Smooth muscle cell (in vitro differentiated cells): ENCODE measurements around the gene NTNG2. TPM values are rescaled to one million over a fixed set of nuclear protein-coding genes. Genes with fewer than 3 reads are reported as not detected.

Source experiments
- DNase-seq: peaks from one replicate; lab custom pipeline; 2025; ENCODE audit not compliant: unreplicated experiment; lab: John Stamatoyannopoulos, UW
- H2AFZ ChIP-seq: fragments of 200-600 bp; sonication (generic); 2 replicates; pipeline ENCODE4 v1.6.0; 2016; ENCODE audit warnings: antibody characterized with exemption, low read depth, mild to moderate bottlenecking
- H3F3A ChIP-seq: fragments of 200-600 bp; sonication (generic); 2 replicates; pipeline ENCODE4 v1.6.0; 2017; ENCODE audit warnings: antibody characterized with exemption, low read depth
- H3K27ac ChIP-seq: fragments of 200-600 bp; sonication (generic); 2 replicates; pipeline ENCODE4 v1.5.1; 2016; ENCODE audit warnings: low read depth, mild to moderate bottlenecking
- H3K27me3 ChIP-seq: fragments of 200-600 bp; sonication (generic); 2 replicates; pipeline ENCODE4 v1.6.1; 2016; ENCODE audit warnings: low read depth, mild to moderate bottlenecking
- H3K36me3 ChIP-seq: fragments of 200-600 bp; sonication (generic); 2 replicates; pipeline ENCODE4 v1.5.1; 2016; ENCODE audit warnings: low read depth
- H3K4me1 ChIP-seq: fragments of 200-600 bp; sonication (generic); 2 replicates; pipeline ENCODE4 v1.5.1; 2016; ENCODE audit warnings: low read depth
- H3K4me2 ChIP-seq: fragments of 200-600 bp; sonication (generic); 2 replicates; pipeline ENCODE4 v1.6.0; 2016; ENCODE audit warnings: mild to moderate bottlenecking
- H3K4me3 ChIP-seq: fragments of 200-600 bp; sonication (generic); 2 replicates; pipeline ENCODE4 v1.5.1; 2016; ENCODE audit warnings: mild to moderate bottlenecking
- H3K79me2 ChIP-seq: fragments of 200-600 bp; sonication (generic); 2 replicates; pipeline ENCODE4 v1.6.0; 2016; ENCODE audit warnings: low read depth, mild to moderate bottlenecking
- H3K9ac ChIP-seq: fragments of 200-600 bp; sonication (generic); 2 replicates; pipeline ENCODE4 v1.6.0; 2016; ENCODE audit warnings: low read depth
- H3K9me3 ChIP-seq: fragments of 200-600 bp; sonication (generic); replicated peaks from 2 replicates; pipeline ENCODE4 v1.5.1; 2016; ENCODE audit warnings: low read depth
- H4K20me1 ChIP-seq: fragments of 200-600 bp; sonication (generic); 2 replicates; pipeline ENCODE4 v1.6.0; 2016; ENCODE audit warnings: low read depth
- WGBS: methylation state at CpG from one replicate; pipeline ENCODE4 v1.1.7; 2016; ENCODE audit warnings: low lambda C conversion rate; 5-methylcytosine and 5-hydroxymethylcytosine counted together
- polyA plus RNA-seq: library from polyadenylated mRNA; unstranded; fragments of >200 nt; fragmentation: Nextera tagmentation; extraction: Ambion mirVana; gene quantifications from 2 replicates; pipeline ENCODE4 v1.2.1, GENCODE V29; 2016
- total RNA-seq: library from RNA; depleted of rRNA; stranded (reverse); fragments of >200 nt; gene quantifications from 2 replicates; pipeline ENCODE4 v1.2.3, GENCODE V29; 2014
- TF ChIP-seq, protein P1 (sequence below): fragments of 200-600 bp; sonication (generic); IDR thresholded peaks from 2 replicates; pipeline ENCODE4 v1.5.1; 2017; ENCODE audit warnings: borderline replicate concordance, mild to moderate bottlenecking, antibody characterized with exemption; ENCODE audit not compliant: insufficient read depth, poor library complexity, severe bottlenecking

Gene NTNG2
- total and polyA plus RNA-seq, 2 experiments from 2014 or later = 0.36 to 1.0 TPM

DNA sequence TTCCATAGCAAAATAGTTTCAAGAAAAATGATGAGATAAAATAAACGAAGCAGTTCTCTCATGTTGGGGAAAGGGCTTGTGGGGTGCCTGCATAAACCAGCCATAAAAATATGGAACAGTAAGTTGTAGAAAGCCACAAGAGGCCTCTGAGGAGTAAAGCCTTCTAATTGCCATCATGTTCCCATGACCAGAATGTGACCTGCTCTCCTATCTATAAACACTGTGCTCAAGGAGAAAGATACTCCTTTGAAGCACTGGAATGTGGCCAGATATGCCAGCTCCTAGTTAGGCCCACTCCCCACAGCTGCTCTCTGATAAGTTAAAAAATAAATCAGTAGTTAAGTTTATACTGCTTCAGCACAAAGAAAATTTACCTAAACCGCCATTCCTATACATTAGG is 127.1 kb downstream of the NTNG2 start:
- H3F3A ChIP-seq = no peaks in the 10 kb centered on the region
- H3K36me3 ChIP-seq = peaks cover 14% of the 10 kb centered on the region
- TF ChIP-seq, protein P1, sequence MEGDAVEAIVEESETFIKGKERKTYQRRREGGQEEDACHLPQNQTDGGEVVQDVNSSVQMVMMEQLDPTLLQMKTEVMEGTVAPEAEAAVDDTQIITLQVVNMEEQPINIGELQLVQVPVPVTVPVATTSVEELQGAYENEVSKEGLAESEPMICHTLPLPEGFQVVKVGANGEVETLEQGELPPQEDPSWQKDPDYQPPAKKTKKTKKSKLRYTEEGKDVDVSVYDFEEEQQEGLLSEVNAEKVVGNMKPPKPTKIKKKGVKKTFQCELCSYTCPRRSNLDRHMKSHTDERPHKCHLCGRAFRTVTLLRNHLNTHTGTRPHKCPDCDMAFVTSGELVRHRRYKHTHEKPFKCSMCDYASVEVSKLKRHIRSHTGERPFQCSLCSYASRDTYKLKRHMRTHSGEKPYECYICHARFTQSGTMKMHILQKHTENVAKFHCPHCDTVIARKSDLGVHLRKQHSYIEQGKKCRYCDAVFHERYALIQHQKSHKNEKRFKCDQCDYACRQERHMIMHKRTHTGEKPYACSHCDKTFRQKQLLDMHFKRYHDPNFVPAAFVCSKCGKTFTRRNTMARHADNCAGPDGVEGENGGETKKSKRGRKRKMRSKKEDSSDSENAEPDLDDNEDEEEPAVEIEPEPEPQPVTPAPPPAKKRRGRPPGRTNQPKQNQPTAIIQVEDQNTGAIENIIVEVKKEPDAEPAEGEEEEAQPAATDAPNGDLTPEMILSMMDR = no peak
- H3K4me2 ChIP-seq = no peak overlapping the region
- no peak overlapping the region for H2AFZ ChIP-seq
- WGBS = 92% methylated on average over 2 of the region's 2 CpGs
- no peak overlapping the region for H3K4me3 ChIP-seq
- peaks cover 64% of the 10 kb centered on the region for H4K20me1 ChIP-seq
- peaks cover 8% of the 10 kb centered on the region for H3K79me2 ChIP-seq
- no peak for DNase-seq
- H3K9ac ChIP-seq = no peak overlapping the region
- H3K4me1 ChIP-seq = no peaks in the 10 kb centered on the region
- no peak overlapping the region for H3K27ac ChIP-seq
- no peaks in the 10 kb centered on the region for H3K9me3 ChIP-seq
- H3K27me3 ChIP-seq = no peaks in the 10 kb centered on the region

DNA sequence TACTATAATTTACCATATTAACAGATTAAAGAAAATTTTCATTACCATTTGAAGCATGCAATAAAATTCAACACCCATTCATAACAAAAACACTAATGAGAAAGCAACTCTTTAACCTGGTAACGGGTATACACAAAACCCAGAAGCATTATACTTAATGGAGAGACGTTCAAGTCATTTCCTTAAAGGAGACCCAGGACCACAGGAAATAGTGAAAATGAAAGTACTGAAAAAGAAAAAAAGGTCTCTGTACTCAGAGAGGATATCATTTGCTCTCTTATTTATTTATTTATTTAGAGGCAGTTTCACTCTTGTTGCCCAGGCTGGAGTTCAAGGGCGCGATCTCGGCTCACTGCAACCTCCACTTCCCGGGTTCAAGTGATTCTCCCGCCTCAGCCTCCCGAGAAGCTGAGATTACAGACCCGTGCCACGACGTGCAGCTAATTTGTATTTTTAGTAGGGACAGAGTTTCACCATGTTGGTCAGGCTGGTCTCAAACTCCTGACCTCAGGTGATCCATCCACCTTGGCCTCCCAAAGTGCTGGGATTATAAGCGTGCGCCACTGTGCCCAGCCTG is 131.4 kb downstream of the NTNG2 start:
- peaks cover 16% of the 10 kb centered on the region for H3K79me2 ChIP-seq
- no peak overlapping the region for H3K4me3 ChIP-seq
- H3F3A ChIP-seq = no peaks in the 10 kb centered on the region
- peaks cover 43% of the 10 kb centered on the region for H3K36me3 ChIP-seq
- no peak overlapping the region for H3K9ac ChIP-seq
- H3K9me3 ChIP-seq = no peaks in the 10 kb centered on the region
- no peak overlapping the region for H2AFZ ChIP-seq
- no peaks in the 10 kb centered on the region for H3K4me1 ChIP-seq
- H4K20me1 ChIP-seq = peaks cover 69% of the 10 kb centered on the region
- no peak overlapping the region for H3K27ac ChIP-seq
- no peak overlapping the region for H3K4me2 ChIP-seq
- WGBS = 96% methylated on average over 13 of the region's 13 CpGs
- no peaks in the 10 kb centered on the region for H3K27me3 ChIP-seq
- DNase-seq = no peak
- TF ChIP-seq, protein P1 = no peak

Other genes with a start within 250 kb of the NTNG2 start
- 22.1 and 24.0 TPM in 2 replicates for gene MED27, start 82.2 kb upstream of the NTNG2 start, total RNA-seq
- gene MED27, start 82.2 kb upstream of the NTNG2 start, polyA plus RNA-seq = 47.5 and 50.0 TPM in 2 replicates
- 50.9 and 66.0 TPM in 2 replicates for gene SETX, start 192.9 kb downstream of the NTNG2 start, total RNA-seq
- 11.4 and 13.5 TPM in 2 replicates for gene SETX, start 192.9 kb downstream of the NTNG2 start, polyA plus RNA-seq
- gene TTF1, start 244.8 kb downstream of the NTNG2 start, total RNA-seq = 8.9 and 16.4 TPM in 2 replicates
- gene TTF1, start 244.8 kb downstream of the NTNG2 start, polyA plus RNA-seq = 5.5 and 7.8 TPM in 2 replicates
- not detected in 2 replicates for gene CFAP77, start 248.2 kb downstream of the NTNG2 start, total RNA-seq
- gene CFAP77, start 248.2 kb downstream of the NTNG2 start, polyA plus RNA-seq = 0.31 TPM in 1 of 2 replicates, not detected in the other